HG02571 (cell line): ENCODE data around the gene ZNF607.

Experiments used
- ATAC-seq: cut with Tn5 transposase; IDR thresholded peaks from one replicate; pipeline ENCODE4 v1.9.1; 2021; ENCODE audit warnings: mild to moderate bottlenecking, moderate library complexity; ENCODE audit not compliant: unreplicated experiment

Gene ZNF607

GRCh38 chr19:37654629-37655300, 64.8 kb downstream of the ZNF607 start:
- ATAC-seq, result peak; percentile 41

- ATAC-seq, result no peak
Observed at GRCh38 chr19:37654118-37654517, 65.4 kb downstream of the ZNF607 start.
